Germinal center (tissue), 1 donor: ENCODE results near the gene DYNC2I2.
A peak's percentile ranks its signal among the peaks of the same experiment; 100 is the strongest.
"Not testable (repeated sequence)": the region's sequence is repeated elsewhere in the genome, so short reads cannot be mapped to it uniquely, and the experiment has no call there.

Experiments
- DNase-seq: peaks from one replicate; pipeline ENCODE4 v3.0.0; 2012; ENCODE audit warnings: mixed read lengths, low spot score

The DYNC2I2 gene

DNA sequence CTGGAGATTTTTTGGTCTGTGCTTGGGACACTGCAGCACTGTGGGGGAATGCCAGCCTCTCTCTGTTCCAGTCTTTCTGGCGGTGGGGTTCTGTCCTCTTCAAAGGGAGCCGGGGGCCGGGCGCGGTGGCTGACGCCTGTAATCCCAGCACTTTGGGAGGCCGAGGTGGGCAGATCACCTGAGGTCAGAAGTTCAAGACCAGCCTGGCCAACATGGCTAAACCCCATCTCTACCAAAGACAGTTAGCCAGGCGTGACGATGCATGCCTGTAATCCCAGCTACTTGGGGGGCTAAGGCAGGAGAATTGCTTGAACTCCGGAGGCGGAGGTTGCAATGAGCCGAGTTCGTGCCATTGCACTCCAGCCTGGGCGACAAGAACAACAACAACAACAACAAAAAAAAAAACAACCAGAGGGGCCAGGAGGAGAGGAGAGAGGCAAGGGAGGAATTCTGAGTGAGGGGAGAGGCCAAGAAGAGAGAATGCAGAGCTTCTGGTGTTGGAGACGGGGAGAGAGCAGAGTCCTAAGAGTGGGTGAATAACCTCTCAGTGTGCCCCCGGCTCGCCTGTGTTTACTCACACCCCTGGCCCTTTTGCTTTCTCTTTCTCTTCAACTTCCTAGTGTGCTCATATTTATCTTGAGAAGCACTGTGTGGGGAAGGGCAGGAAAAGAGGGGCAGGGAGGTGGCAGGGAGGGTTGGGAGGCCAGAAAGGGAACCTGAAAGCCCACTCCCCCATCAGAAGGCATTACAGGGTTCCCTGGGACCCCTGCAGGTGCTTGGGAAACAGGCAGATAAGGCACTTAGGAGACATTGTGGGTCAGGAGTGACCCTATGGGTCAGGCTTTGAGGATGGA lies 29.2 kb upstream of the DYNC2I2 start:
- peak; percentile 50 for DNase-seq

DNA sequence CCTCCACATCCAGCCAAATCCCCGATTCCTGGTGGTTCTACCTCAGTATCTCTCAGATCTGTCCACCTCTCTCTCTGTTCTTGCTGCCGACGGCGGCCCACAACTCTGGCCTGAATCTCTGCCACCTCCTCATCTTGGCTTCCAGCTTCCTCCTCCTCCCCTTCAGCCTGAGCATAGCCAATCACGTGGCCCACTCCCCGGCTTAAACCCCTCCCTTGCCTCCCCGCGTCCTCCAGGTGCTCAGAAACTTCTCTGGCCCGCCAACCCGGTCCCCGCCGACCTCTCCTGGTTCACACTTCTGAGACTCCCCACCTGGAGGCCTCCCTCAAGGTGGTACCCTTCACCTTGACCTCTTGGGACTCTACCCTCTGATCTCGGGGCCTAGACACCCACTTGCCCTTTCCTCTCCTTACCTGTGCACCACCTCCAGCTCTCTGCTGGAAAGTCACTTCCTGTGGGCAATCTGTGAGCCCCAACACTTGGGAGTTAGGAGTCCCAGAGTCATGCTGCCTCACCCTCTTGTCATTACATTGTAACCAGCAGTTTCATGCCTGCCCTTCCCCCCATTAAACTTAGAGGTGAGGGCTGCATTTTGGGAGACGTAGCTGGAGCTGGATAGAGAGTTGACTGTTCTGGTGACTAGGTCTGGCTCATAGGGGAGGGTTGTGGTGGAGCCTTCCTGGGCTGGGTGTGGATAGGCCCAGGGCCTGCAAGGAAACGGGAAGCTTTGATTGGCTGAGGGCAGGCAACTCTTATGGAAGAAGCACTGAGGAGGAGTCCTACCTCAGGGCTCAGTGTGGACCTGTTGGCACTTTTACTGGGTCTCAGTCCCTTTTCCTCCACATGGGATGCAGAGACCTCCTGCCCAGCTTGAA lies 27.9 kb upstream of the DYNC2I2 start:
- DNase-seq, result peak; percentile 89

DNA sequence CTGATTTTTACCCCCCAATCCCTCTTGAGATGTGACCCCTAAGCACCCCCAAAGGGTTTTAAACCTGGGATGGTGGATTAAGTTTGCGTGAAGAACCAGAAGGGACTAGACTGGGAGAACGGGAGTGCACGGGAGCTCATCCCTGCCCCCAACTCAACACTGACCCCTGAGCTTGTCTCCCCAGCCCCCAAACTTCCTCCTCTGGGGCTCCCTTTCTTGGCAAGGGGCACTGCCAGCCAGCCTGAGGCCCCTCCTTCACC lies 27.3 kb upstream of the DYNC2I2 start:
- no peak for DNase-seq

DNA sequence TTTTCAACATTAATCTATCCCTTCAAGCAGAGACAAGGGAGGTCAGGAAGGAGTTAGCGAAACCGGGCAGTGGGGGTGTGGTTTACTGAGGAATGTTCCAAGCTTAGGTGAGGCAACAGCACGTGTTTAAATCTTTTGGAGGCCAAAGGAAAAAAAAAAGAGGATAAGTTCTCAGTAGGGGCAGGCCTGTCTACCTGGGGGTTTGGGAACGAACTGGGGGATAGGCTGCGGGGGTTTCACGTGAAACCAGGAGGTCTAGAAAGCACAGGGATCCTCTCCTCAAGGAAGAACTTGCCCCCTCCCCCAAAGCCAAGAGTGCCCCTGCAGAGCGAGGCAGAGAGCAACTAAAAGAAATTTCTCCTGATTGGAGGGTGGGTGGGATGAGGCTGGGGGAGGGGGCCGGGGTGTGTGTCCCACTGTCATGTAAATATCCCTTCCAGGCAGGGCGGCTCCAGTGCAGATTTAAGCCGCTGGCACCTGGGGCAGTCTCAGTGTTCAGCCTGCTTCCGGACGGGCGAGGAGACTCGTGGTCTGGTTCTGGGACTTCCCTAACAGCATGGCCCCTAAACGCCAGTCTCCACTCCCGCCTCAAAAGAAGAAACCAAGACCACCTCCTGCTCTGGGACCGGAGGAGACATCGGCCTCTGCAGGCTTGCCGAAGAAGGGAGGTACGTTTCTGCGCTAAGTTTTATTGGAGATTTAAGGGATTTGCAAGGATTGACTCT lies 26.9 kb upstream of the DYNC2I2 start:
- DNase-seq, result peak; percentile 61

DNA sequence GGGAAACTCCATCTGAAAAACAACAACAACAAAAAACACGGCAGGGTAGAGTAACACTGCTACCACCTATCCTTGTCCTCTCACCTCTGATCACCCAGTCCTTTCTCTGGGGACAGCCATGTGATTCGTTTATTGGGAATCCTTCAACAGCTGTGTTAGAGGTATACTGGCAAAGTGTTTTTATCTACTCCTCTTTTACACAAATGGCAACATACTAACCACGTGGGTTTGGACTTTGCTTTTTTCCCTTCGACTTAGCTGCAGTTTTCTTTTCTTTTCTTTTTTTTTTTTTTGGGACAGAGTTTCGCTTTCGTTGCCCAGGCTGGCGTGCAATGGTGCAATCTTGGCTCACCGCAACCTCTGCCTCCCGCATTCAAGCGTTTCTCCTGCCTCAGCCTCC lies 21.1 kb upstream of the DYNC2I2 start:
- no peak for DNase-seq

DNA sequence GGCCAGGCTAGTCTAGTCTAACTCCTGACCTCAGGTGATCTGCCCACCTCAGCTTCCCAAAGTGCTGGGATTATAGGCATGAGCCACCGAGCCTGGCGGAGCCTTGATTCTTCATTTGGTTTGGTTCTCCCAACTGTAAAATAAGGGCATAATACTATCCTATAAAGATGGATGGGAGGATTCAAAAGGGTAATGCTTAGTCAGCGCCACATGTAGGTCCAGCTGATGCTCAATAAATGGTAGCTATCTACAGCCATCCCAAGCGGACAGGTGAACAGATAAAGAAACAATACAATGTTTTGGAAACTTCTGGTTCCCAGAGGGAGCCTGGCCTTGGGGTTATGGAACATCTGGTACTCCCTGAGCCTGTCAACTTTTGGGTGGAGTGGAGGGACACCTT lies 18.7 kb upstream of the DYNC2I2 start:
- DNase-seq, result no peak

DNA sequence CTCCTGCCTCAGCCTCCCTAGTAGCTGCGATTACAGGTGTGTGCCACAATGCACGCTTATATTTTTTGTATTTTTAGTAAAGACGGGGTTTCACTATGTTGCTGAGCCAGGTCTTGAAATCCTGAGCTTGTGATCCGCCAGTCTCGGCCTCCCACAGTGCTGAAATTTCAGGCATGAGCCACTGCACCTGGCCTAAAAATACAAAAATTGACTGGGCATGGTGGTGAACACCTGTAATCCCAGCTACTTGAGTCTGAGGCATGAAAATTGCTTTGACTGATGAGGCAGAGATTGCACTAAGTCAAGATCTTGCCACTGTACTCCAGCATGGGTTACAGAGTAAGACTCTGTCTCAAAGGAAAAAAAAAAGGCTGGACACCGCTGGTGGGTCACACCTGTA lies 13.1 kb upstream of the DYNC2I2 start:
- no peak for DNase-seq

DNA sequence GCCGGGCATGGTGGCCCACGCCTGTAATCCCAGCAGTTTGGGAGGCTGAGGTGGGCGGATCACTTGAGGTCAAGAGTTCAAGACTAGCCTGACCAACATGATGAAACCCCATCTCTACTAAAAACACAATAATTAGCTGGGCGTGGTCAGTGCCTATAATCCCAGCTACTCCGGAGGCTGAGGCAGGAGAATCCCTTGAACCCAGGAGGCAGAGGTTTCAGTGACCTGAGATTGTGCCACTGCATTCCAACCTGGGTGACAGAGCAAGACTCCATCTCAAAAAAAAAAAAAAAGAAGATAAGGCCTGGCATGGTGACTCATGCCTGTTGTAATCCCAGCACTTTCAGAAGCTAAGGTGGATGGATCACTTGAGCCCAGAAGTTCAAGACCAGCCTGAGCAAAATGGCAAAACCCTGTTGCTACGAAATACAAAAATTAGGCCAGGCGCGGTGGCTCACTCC lies 9.9 kb upstream of the DYNC2I2 start:
- DNase-seq, result not testable (repeated sequence)

DNA sequence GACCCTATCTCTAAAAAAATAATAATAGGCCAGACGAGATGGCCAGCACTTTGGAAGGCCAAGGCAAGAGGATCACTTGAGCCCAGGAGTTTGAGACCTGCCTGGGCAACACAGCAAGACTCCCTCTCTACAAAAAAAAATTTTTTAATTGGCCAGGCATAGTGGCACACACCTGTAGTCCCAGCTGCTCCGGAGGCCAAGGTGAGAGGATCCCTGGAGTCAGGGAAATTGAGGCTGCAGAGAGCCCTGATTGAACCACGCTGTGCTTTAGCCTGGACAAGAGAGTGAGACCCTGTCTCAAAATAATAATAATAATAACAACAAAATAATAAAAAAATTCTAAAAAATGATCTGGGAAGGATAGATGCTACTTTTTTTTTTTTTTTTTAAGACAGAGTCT lies 1.1 kb upstream of the DYNC2I2 start:
- DNase-seq, result no peak

DNA sequence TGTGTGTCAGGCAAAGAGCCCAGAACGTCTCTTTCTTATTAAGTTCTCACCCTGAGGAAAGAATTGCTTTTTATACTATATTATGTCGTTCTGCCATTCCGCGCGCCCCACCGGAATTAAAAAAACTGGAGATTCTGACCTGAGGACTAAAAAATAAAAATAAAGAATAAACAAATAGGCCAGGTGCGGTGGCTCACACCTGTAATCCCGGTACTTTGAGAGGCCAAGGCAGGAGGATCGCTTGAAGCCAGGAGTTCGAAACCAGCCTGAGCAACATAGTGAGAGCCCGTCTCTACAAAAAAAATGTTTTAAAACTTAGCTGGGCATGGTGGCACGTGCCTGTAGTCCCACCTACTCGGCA lies 677 bp upstream of the DYNC2I2 start:
- DNase-seq, result no peak

DNA sequence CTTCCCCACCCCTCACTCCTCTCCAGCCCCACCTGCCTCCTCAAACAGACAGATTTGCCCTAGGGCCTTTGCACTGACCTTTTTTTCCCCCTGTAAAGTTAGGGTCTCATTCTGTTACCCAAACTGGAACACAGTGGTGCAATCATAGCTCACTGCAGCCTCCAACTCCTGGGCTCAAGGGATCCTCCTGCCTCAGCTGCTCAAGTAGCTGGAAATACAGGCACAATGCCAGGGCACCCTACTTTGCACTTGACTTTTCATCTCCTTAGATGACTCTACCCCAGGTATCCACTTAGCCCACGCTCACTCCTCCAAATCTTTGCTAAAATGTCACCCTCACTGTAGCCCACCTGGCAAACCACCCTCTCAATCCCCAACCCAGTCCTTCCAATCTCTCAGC lies 2.2 kb downstream of the DYNC2I2 start:
- no peak for DNase-seq

DNA sequence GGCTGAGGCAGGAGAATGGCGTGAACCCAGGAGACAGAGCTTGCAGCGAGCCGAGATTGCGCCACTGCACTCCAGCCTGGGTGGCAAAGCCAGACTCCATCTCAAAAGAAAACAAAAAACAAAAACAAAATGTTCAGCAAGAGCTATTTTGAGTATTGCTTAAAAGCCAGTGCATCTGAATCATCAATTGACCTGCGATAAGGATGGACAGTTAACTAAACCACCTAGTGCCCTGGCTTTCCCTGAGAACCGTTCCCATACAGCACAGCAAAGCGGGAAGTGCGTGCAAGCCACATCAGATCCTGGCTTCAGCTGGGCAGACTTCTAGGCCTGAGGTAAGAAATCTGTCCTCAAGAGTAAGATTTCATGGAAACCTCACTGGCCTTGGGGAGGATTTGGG lies 2.7 kb downstream of the DYNC2I2 start:
- no peak for DNase-seq

DNA sequence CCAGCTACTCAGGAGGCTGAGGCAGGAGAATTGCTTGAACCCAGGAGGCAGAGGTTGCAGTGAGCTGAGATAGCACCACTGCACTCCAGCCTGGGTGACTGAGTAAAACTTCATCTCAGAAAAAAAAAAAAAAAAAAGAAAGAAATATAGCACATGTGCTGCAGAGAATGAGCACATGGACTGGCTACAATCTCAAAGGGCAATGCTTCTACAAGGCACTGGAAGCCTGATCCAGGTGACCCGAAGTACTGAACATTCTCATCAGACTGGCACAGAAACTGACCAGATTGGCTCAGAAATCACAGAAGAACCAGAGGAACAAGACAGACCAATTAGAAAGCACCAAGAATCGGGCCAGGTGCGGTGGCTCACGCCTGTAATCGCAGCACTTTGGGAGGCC lies 4.8 kb downstream of the DYNC2I2 start:
- DNase-seq, result no peak

DNA sequence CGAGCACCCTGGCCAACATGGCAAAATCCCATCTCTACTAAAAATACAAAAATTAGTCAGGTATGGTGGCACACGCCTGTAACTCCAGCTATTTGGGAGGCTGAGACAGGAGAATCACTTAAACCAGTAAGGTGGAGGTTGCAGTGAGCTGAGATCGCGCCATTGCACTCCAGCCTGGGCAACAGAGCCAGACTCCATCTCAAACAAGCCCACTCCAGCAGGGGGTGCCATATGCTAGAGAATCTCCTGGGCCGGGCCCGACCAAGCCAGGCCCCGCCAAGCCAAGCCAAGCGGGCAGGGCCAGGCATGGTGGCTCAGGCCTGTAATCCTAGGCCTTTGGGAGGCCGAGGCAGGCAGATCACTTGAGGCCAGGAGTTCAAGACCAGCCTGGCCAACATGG lies 8.4 kb downstream of the DYNC2I2 start:
- not testable (repeated sequence) for DNase-seq

DNA sequence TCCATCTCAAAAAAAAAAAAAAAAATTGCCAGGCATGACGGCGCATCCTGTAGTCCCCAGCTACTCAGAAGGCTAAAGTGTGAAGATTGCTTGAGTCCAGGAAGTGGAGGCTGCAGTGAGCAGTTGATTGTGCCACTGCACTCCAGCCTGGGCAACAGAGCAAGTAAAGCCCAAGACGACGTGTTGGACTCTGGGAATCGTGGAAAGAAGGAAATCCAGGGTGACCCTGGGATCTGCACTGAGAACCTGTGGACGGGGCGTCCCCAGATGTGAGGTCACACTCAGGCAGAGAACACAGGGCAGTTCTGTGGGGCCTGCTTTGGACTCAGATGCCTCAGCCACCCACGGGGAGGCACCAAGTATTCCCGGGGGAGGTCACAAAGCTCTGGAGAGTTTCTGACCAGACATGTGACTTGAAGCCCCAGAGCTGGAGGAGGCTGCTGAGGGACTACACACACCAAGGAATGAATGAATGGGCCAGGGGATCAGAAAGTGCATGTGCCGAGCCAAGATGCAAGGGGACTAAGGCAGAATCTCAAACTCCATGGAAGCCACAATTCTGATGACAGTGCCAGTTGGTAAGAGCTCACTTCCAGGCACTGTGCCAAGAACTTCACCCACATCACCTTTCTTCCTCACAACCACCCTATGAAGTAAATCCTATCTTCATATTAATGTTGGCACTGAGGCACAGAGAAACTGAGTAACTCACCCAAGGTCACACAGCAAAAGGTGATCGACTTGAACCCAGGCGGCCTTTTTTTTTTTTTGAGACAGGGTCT lies 12.9 kb downstream of the DYNC2I2 start:
- DNase-seq, result peak; percentile 68

DNA sequence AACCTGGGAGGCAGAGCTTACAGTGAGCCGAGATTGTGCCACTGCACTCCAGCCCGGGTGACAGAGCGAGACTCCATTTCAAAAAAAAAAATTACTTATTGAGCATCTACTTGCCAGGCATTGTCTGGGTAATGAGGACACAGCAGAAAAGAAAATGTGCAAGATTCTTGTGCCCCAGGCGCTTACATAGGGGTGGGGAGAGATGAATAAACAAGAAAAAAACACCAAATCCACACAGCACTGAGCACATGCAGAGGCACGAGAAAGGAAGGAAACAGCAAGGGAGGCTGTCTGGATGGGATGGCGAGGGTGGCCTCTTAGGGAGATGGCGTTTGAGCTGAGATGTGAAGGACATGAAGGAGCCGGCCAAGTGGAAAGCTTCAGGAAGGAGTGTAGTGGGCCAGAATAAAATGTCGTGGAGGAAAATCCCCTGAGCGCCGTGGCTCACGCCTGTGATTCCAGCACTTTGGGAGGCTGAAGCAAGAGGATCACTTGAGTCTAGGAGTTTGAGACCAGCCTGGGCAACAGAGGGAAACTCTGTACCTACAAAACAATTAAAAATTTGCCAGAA lies 13.9 kb downstream of the DYNC2I2 start:
- DNase-seq, result no peak

DNA sequence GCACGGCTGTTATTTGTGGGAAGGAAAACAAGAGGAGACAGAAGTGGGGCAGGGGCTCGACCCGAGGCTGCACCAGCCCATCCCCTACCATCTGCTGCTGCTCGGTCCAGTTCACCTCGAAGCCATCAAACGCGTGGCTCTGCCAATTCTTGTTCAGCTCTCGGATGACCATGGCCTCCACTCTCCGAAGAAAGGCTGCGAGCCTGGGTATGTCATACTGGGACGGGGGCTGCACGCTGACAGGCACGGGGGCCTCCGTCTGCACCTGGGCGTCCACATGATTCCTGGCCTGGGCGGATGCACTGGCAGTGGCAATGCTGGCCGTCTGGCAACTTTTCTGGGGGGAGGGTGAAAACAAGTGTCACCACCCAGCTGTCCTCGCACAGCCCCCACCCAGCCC lies 16.0 kb downstream of the DYNC2I2 start:
- no peak for DNase-seq

DNA sequence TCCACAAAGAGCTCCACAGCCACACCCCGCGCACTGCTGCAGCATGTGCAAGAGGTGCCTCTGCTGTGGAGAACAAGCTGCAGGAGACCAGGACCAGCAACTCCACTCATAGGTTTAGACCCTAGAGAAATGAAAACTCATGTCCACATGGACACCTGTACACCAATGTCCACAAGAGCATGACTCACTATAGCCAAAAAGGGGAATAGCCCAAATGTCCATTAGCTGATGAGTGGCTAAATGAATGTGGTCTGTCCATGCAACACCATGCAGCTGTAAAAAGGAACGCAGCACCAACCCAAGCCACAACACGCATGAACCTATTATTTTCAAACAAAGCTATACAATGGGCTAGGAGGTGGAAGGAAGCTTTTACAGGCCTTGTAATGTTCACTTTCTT lies 18.1 kb downstream of the DYNC2I2 start:
- no peak for DNase-seq

DNA sequence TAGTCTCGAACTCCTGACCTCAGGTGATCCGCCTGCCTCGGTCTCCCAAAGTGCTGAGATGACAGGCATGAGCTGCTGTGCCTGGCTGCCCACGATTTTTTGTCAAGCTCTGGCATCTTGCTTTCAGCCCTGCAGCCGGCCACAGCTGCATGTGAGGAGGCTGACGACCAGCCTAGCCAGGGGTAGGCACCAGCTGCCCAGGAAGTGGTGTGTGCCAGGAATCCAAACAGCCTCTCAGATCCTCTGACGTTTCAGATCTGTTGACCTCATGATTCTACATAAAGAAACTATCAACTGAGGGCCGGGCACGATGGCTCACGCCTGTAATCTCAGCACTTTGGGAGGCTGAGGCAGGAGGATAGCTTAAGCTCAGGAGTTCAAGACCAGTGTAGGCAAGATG lies 19.0 kb downstream of the DYNC2I2 start:
- no peak for DNase-seq

DNA sequence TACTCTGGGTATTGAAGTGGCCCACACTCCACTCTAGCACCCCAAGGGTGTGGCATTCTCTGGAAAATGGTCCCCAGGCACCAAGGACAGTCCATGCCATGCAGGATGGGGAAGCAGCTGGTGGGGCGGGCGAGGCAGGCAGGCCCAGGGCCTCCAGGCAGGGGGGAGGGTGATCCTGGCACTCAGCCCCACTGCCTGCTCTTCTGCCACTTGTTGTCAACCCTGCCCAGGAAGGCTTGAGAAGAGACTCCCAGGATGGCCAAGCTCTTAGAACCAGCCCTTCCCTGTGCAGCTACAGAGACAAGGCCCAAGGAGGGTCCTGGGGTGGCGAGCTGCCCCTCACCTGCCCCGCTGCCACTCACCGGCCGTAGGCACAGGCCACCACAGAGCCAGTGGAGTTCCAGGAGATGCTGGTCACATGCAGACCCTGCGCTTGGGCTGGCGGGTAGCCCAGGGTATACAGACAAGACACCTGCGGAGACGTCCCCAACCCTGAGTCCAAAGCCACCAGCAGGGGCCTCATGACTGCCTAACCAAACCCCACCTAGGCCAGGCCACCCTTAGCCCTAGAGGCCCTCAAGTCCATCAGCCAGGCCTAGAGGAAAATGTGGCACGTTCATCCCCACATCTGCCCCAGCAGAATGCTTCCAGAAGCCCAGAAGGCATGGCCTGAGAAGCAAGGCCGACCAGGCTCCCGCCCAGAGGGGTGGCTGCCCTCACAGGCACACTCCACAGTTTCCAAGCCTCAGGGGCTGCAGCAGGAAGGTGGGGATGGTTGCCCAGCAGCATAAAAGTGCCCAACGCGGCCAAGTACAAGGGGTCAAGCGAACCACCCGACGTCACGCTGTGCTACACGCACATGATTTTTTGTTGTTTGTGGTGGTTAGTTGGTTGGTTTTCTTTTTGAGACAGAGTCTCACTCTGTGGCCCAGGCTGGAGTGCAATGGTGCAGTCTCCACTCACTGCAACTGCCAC lies 19.8 kb downstream of the DYNC2I2 start:
- no peak for DNase-seq

DNA sequence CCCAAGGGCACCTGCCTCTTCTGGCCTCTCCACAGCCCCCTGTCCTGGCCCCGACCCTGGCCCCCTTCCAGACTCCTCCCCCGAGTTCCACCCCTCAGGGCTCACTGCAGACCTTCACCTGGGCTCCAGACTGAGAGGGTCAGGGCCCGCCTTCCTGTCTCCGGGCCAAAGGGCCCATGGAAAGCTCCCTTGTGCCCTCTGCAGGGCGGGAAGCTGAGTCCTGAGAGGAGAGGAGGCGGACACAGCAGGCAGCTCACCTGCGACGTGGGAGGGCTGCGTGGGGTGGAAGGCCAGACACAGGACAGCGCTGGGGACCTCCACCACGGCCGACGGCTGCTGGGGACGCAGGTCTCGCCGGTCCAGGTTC lies 20.6 kb downstream of the DYNC2I2 start:
- no peak for DNase-seq
